Measurements from ENCODE around the gene IFI30.

Gene IFI30

DNA sequence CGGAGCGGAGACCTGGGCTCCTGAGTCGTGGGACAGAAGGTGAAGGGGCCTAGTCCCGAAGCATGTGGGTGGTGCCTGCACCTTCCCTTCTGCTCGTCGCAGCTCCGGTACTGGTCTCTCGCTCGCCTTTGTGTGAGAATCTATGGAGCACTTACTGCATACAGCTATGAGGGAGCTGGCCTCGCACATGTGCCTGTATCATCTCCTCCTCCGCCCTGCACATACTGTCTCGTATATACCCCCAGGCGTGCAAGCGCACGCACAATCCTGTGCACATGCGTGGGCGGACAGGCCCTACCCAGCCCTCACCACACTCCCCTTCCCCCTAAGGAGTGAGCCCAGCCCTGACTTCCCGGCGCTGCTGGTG, 12.0 kb upstream of the IFI30 start:
- no peak overlapping the region for H3K9ac ChIP-seq (ENCODE audit: low read depth, low read length)

DNA sequence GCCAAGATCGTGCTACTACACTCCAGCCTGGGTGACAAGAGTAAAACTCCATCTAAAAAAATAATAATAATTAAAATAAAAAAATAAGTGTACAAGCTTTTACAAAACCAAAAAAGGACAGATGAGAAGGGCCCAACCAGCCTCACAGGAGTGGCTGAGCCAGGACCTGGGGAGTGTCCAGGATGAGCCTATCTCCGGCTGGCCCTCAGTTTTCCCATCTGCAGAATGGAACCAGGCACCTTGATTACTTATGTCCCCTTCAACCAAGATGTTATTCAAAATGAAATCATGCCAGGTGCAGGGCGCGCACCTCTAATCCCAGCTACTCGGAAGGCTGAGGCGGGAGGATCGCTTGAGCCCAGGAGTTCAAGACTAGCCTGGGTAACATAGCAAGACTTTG, 9.5 kb upstream of the IFI30 start:
- Histone ChIP-seq H3K4me3 (ENCODE audit: low read length) (no peak overlapping the region), H3K9ac (ENCODE audit: low read depth, low read length) (no peak overlapping the region), H3K27ac (ENCODE audit: low read length) (no peak overlapping the region), H3K36me3 (ENCODE audit: insufficient read depth, low read depth, low read length) (peaks cover 55% of the 10 kb centered on the region), H3K4me1 (ENCODE audit: insufficient read depth, low read length) (no peaks in the 10 kb centered on the region), H3K27me3 (ENCODE audit: insufficient read depth, low read length) (no peaks in the 10 kb centered on the region), H3K9me3 (ENCODE audit: insufficient read depth, low read depth, low read length) (no peaks in the 10 kb centered on the region)

More for the DNA sequence above, 12.0 kb upstream of the IFI30 start:
- Histone ChIP-seq H3K27ac (ENCODE audit: low read length) (no peak overlapping the region), H3K9me3 (ENCODE audit: insufficient read depth, low read depth, low read length) (no peaks in the 10 kb centered on the region), H3K4me3 (ENCODE audit: low read length) (no peak overlapping the region), H3K36me3 (ENCODE audit: insufficient read depth, low read depth, low read length) (peaks cover 38% of the 10 kb centered on the region), H3K4me1 (ENCODE audit: insufficient read depth, low read length) (no peaks in the 10 kb centered on the region), H3K27me3 (ENCODE audit: insufficient read depth, low read length) (no peaks in the 10 kb centered on the region)

DNA sequence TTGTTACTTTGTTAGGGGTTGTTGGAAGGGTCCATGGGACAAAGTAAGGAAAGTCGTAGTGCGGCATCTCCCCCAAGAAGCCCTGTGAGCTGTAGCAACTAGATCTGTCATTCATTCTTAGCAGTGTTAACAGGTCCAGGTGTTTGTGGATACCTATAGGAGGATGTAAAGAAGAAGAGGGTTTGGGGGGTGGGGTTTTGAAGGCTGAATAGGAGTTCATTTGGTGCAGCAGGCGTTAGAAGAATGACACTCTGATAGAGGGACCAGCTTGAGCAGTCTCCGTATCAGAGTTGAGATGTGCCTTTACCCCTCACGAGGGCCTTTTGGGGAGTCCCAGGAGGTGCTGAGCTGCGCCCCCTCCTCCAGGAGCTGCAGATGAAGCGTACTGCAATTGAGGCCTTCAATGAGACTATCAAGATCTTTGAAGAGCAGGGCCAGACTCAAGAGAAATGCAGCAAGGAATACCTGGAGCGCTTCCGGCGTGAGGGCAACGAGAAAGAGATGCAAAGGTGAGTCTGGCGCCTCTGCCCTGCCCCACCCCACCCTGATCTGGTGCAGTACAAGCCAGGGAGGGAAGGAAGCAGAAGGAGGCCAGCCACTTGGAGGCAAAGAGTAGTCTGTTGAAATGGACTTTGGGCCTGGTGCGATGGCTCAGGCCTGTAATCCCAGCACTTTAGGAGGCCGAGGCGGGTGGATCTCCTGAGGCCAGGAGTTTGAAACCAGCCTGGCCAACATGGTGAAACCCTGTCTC, 7.6 kb upstream of the IFI30 start:
- H3K9me3 ChIP-seq (ENCODE audit: insufficient read depth, low read depth, low read length) = no peaks in the 10 kb centered on the region
- H3K4me3 ChIP-seq (ENCODE audit: low read length) = no peak overlapping the region
- H3K9ac ChIP-seq (ENCODE audit: low read depth, low read length) = no peak overlapping the region
- no peaks in the 10 kb centered on the region for H3K27me3 ChIP-seq (ENCODE audit: insufficient read depth, low read length)
- H3K36me3 ChIP-seq (ENCODE audit: insufficient read depth, low read depth, low read length) = peaks cover 61% of the 10 kb centered on the region
- no peak overlapping the region for H3K27ac ChIP-seq (ENCODE audit: low read length)
- no peaks in the 10 kb centered on the region for H3K4me1 ChIP-seq (ENCODE audit: insufficient read depth, low read length)

DNA sequence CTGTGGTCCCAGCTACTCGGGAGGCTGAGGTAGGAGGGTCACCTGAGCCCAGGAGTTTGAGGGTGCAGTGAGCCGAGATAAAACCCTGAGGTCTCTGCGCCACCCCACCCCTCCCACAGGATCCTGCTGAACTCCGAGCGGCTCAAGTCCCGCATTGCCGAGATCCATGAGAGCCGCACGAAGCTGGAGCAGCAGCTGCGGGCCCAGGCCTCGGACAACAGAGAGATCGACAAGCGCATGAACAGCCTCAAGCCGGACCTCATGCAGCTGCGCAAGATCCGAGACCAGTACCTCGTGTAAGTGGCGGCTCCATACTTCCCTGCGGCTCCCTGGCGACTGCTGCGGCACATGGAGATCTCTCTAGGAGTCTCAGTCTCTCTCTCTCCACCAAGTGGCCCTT, 6.6 kb upstream of the IFI30 start:
- H3K9me3 ChIP-seq (ENCODE audit: insufficient read depth, low read depth, low read length) = no peaks in the 10 kb centered on the region
- no peak overlapping the region for H3K27ac ChIP-seq (ENCODE audit: low read length)
- no peak overlapping the region for H3K4me3 ChIP-seq (ENCODE audit: low read length)
- H3K9ac ChIP-seq (ENCODE audit: low read depth, low read length) = no peak overlapping the region
- no peaks in the 10 kb centered on the region for H3K4me1 ChIP-seq (ENCODE audit: insufficient read depth, low read length)
- H3K27me3 ChIP-seq (ENCODE audit: insufficient read depth, low read length) = no peaks in the 10 kb centered on the region
- peaks cover 56% of the 10 kb centered on the region for H3K36me3 ChIP-seq (ENCODE audit: insufficient read depth, low read depth, low read length)

DNA sequence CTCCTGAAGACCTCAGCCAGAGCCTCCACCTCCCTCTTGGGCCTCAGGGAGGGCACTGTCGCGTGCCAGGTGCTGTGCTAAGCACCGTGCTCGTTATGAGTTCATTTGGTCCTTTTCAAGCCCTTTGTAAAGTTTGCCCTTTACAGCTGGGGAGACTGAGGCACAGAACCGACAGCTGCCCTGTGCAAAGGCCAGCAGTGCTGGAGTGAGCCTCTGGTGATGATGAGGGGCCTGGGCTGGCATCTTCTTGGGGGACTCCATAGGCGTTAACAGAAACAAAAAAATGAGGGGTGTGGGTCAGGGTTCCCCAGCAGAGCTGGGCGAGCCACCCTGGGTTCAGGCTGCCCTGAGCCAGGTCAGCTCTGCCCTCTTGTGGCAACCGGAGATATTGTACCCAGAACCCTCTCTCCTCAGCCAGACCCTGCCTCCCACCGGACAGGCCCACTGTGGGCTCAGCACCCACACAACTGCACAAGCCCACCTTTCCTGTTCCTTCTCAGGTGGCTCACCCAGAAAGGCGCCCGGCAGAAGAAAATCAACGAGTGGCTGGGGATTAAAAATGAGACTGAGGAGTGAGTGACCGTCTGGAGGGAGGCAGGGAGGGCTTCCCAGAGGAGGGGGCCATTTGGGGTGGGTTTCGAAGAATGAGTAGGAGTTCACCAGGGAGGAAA, 5.5 kb upstream of the IFI30 start:
- Histone ChIP-seq H3K27ac (ENCODE audit: low read length) (no peak overlapping the region), H3K27me3 (ENCODE audit: insufficient read depth, low read length) (no peaks in the 10 kb centered on the region), H3K36me3 (ENCODE audit: insufficient read depth, low read depth, low read length) (peaks cover 48% of the 10 kb centered on the region), H3K4me1 (ENCODE audit: insufficient read depth, low read length) (no peaks in the 10 kb centered on the region; the same call in 1 of the 2 replicates), H3K9me3 (ENCODE audit: insufficient read depth, low read depth, low read length) (no peaks in the 10 kb centered on the region), H3K4me3 (ENCODE audit: low read length) (no peak overlapping the region), H3K9ac (ENCODE audit: low read depth, low read length) (no peak overlapping the region)

DNA sequence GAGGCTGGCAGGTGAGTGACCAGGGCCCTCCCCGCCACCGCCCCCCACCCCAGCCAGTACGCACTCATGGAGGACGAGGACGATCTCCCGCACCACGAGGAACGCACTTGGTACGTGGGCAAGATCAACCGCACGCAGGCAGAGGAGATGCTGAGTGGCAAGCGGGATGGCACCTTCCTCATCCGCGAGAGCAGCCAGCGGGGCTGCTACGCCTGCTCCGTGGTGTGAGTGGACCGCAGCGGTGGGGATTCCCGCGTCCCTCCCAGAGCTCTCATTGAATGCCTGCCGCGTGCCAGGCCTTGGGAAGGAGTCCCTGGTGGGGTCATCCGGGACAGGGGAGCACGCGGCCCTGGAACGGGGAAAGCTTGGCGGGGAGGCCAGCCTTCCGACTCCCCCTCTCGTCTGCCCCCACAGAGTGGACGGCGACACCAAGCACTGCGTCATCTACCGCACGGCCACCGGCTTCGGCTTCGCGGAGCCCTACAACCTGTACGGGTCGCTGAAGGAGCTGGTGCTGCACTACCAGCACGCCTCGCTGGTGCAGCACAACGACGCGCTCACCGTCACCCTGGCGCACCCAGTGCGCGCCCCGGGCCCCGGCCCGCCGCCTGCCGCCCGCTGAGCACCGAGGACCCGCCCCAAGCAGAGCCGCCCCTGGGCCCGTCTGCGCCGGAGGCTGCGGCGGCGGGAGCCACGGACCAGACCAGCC, 4.8 kb upstream of the IFI30 start:
- Histone ChIP-seq H3K27ac (ENCODE audit: low read length) (no peak overlapping the region), H3K4me3 (ENCODE audit: low read length) (no peak overlapping the region), H3K36me3 (ENCODE audit: insufficient read depth, low read depth, low read length) (peaks cover 41% of the 10 kb centered on the region), H3K9ac (ENCODE audit: low read depth, low read length) (no peak overlapping the region), H3K4me1 (ENCODE audit: insufficient read depth, low read length) (no peaks in the 10 kb centered on the region; the same call in 1 of the 2 replicates), H3K9me3 (ENCODE audit: insufficient read depth, low read depth, low read length) (no peaks in the 10 kb centered on the region), H3K27me3 (ENCODE audit: insufficient read depth, low read length) (peaks cover 3% of the 10 kb centered on the region; the same call in 1 of the 2 replicates)

DNA sequence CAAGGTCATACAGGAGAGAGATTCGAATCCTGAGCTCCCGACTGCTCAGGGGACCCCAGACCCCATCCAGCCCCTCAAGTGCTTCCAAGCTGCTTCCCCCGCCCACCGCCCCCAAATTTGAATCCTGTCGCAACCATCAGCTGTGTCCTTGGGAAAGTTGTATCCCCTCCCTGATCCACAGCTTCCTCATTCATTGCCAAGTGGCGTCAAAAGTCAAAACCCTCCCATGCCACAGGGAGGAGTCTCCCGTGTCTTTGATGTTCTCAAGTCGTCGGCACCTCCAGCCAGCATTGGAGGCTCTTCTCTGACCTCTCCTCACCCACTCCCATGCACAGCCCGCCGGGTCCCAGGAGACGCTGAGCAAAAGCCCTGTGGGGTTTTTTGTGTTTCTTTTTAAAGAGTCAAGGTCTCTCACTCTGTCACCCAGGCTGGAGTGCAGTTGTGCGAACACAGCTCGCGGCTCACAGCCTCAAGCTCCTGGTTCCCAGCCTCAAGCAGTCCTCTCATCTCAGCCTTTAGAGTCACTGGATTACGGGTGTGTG, 2.8 kb upstream of the IFI30 start:
- Histone ChIP-seq H3K9ac (ENCODE audit: low read depth, low read length) (no peak overlapping the region), H3K36me3 (ENCODE audit: insufficient read depth, low read depth, low read length) (peaks cover 32% of the 10 kb centered on the region)

DNA sequence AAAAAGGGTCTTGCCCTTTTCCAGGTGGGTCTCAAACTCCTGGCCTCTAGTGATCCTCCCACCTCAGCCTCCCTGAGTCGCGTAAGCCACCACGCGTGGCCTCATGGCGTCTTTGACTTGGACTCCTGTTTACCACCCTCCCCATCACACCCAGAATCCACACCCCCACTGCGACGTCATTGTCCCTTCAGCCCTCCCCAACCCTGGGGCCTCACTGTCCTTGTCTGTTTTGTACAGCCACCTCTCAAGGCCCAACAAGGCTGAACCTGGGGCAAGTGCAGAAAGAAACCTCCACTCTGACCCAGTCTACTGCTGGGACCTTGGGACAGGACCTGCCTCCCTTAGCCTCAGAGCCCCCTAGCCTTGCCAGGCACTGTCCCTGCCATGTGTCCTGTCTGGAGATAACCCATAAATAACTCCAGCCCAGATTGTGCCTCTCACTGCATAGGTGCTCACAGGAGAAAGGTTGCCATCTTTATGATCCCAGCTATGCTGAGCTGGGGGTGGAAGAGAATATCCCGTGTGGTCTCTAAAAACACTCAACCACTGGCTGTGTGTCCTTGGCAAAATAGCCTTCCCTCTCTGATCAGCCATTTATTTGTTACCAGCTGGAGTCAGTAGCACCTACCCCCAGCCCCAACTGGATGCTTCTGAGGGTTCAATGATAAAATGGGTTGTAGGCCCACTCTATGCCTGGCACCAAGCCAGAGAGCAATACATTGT, 1.8 kb upstream of the IFI30 start:
- Histone ChIP-seq H3K9ac (ENCODE audit: low read depth, low read length) (no peak overlapping the region), H3K36me3 (ENCODE audit: insufficient read depth, low read depth, low read length) (peaks cover 25% of the 10 kb centered on the region), H3K27me3 (ENCODE audit: insufficient read depth, low read length) (peaks cover 21% of the 10 kb centered on the region), H3K9me3 (ENCODE audit: insufficient read depth, low read depth, low read length) (no peaks in the 10 kb centered on the region), H3K27ac (ENCODE audit: low read length) (no peak overlapping the region), H3K4me1 (ENCODE audit: insufficient read depth, low read length) (no peaks in the 10 kb centered on the region; the same call in 1 of the 2 replicates), H3K4me3 (ENCODE audit: low read length) (no peak overlapping the region)

More for the DNA sequence above, 2.8 kb upstream of the IFI30 start:
- H3K9me3 ChIP-seq (ENCODE audit: insufficient read depth, low read depth, low read length) = no peaks in the 10 kb centered on the region
- H3K4me1 ChIP-seq (ENCODE audit: insufficient read depth, low read length) = no peaks in the 10 kb centered on the region; the same call in 1 of the 2 replicates
- H3K27ac ChIP-seq (ENCODE audit: low read length) = no peak overlapping the region
- H3K27me3 ChIP-seq (ENCODE audit: insufficient read depth, low read length) = peaks cover 21% of the 10 kb centered on the region
- H3K4me3 ChIP-seq (ENCODE audit: low read length) = no peak overlapping the region

DNA sequence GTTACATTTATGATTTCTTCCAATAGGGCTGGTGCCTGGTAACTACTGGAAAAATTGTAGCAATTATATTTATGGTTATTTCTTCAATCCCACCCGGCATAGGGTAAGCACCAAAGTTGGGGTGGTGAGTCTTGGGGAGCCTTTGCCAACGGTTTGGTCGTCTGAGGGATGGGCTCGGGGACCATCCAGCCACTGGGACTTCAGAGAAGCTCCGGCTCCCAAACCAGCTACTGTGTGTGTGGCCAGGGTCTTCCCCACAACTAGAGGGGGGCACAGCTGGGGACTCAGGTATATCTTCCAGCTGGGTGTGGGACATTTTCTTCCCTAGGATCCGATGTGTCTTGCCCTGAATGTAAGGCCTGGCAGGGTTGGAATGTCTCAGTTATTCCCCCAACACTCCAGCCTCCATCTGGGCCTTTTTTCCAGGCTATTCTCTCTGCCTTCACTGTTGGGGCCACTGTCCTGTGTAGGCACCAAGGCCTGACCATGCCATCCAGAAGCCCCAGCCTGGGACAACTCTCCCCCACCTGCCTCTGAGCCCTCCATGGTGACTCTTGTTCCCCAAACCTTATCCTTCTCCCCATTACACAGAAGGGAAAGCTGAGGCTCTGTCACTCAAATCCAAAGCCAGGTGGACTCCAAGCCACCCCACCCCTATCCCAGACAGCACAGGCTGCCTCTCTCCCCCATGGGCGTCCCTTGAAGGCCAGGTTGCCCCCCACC, 1.1 kb upstream of the IFI30 start:
- H3K27me3 ChIP-seq (ENCODE audit: insufficient read depth, low read length) = peaks cover 21% of the 10 kb centered on the region
- H3K4me1 ChIP-seq (ENCODE audit: insufficient read depth, low read length) = no peaks in the 10 kb centered on the region; the same call in 1 of the 2 replicates
- H3K9me3 ChIP-seq (ENCODE audit: insufficient read depth, low read depth, low read length) = no peaks in the 10 kb centered on the region
- H3K9ac ChIP-seq (ENCODE audit: low read depth, low read length) = no peak overlapping the region
- H3K4me3 ChIP-seq (ENCODE audit: low read length) = no peak overlapping the region
- no peak overlapping the region for H3K27ac ChIP-seq (ENCODE audit: low read length)
- H3K36me3 ChIP-seq (ENCODE audit: insufficient read depth, low read depth, low read length) = peaks cover 17% of the 10 kb centered on the region; the same call in 1 of the 2 replicates

DNA sequence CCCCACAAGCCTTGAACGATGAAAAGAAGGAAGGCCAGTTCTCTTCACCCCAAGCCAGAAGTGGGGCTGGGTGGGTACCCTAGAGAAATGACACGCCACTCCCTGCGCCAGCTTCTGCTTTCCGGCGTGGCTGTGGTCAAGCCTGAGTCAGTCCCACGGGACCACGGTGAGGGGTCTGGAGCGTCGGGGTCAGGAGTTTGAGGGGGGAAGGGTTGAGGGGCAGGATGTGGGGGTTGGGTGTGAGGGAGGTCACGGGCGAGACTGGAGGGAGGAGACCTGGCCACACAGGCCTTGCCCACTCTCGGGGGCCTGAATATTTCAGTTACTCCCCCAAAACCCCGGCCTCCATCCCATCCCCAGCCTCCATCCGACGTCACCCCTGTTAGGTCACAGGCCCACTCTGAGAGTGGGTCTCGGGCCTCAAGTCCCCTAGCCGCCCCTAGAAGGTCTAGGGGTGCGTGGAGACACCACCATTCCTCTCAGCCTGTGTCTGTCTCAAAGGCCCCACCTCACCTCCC, 500 bp upstream of the IFI30 start:
- no peak overlapping the region for H3K27ac ChIP-seq (ENCODE audit: low read length)
- H3K9me3 ChIP-seq (ENCODE audit: insufficient read depth, low read depth, low read length) = no peaks in the 10 kb centered on the region
- peaks cover 21% of the 10 kb centered on the region for H3K27me3 ChIP-seq (ENCODE audit: insufficient read depth, low read length)
- H3K9ac ChIP-seq (ENCODE audit: low read depth, low read length) = no peak overlapping the region; the same call in 1 of the 2 replicates
- H3K36me3 ChIP-seq (ENCODE audit: insufficient read depth, low read depth, low read length) = peaks cover 13% of the 10 kb centered on the region; the same call in 1 of the 2 replicates
- no peaks in the 10 kb centered on the region; the same call in 1 of the 2 replicates for H3K4me1 ChIP-seq (ENCODE audit: insufficient read depth, low read length)
- peak overlapping the region; percentile 65; the same call in 1 of the 2 replicates for H3K4me3 ChIP-seq (ENCODE audit: low read length)

Measured in iPS-20b (cell line).